ENCODE data around the gene TBRG4.

TBRG4 gene

GRCh38 chr7:45133877-45134276 is 22.4 kb upstream of the TBRG4 start:
- Histone ChIP-seq H4K8ac (ENCODE audit: low read length) (no peak overlapping the region), H3K23ac (ENCODE audit: low read length in 2 of 2) (no peak overlapping the region), H3K36me3 (ENCODE audit: control insufficient read depth in 1 of 2, insufficient read depth in 2 of 2, low read depth in 1 of 2, low read length in 2 of 2) (no peaks in the 10 kb centered on the region), H3K14ac (ENCODE audit: low read length in 2 of 2) (no peak overlapping the region), H2BK120ac (ENCODE audit: low read depth, low read length) (no peak overlapping the region), H3K27ac (ENCODE audit: low read length, poor library complexity, severe bottlenecking) (no peak overlapping the region), H2BK5ac (ENCODE audit: low read depth, low read length, poor library complexity, severe bottlenecking) (no peak overlapping the region), H4K91ac (ENCODE audit: low read length) (no peak overlapping the region), H3K27me3 (ENCODE audit: control insufficient read depth in 1 of 2, insufficient read depth in 1 of 2, low read length in 2 of 2) (peaks cover 23 to 48% of the 10 kb centered on the region in 2 experiments), H3K9me3 (ENCODE audit: control insufficient read depth, low read length) (no peaks in the 10 kb centered on the region), H2AFZ (ENCODE audit: low read depth, low read length) (no peak overlapping the region), H3K18ac (ENCODE audit: low read depth in 1 of 2, low read length in 2 of 2) (no peak overlapping the region), H3K4me2 (ENCODE audit: low read length, poor library complexity, severe bottlenecking) (no peak overlapping the region), H2AK5ac (ENCODE audit: low read length, severe bottlenecking) (no peak overlapping the region), H3K4me1 (ENCODE audit: control insufficient read depth, insufficient read depth, low read depth, low read length) (no peaks in the 10 kb centered on the region), H3K9ac (ENCODE audit: low read length) (no peak overlapping the region), H3K4ac (ENCODE audit: low read depth in 1 of 2, low read length in 2 of 2) (no peak overlapping the region), H3K79me1 (replicated peaks; ENCODE audit: low read length, poor library complexity, severe bottlenecking) (no peaks in the 10 kb centered on the region), H3K4me3 (ENCODE audit: insufficient read depth in 1 of 2, low read depth in 1 of 2, low read length in 2 of 2) (no peak overlapping the region), H2BK15ac (ENCODE audit: low read depth, poor library complexity, severe bottlenecking) (no peak overlapping the region), H2BK12ac (ENCODE audit: low read length in 2 of 2) (no peak overlapping the region)
- no peak for DNase-seq
- 88% methylated on average over 7 of the region's 7 CpGs for WGBS

GRCh38 chr7:45133352-45133751 is 21.9 kb upstream of the TBRG4 start:
- DNase-seq, result no peak
- Histone ChIP-seq H3K9ac (ENCODE audit: low read length) (no peak overlapping the region), H2BK5ac (ENCODE audit: low read depth, low read length, poor library complexity, severe bottlenecking) (no peak overlapping the region), H3K36me3 (ENCODE audit: control insufficient read depth in 1 of 2, insufficient read depth in 2 of 2, low read depth in 1 of 2, low read length in 2 of 2) (no peaks in the 10 kb centered on the region), H3K4ac (ENCODE audit: low read depth in 1 of 2, low read length in 2 of 2) (no peak overlapping the region), H3K79me1 (replicated peaks; ENCODE audit: low read length, poor library complexity, severe bottlenecking) (no peaks in the 10 kb centered on the region), H3K14ac (ENCODE audit: low read length in 2 of 2) (no peak overlapping the region), H2BK15ac (ENCODE audit: low read depth, poor library complexity, severe bottlenecking) (no peak overlapping the region), H4K8ac (ENCODE audit: low read length) (no peak overlapping the region), H3K4me1 (ENCODE audit: control insufficient read depth, insufficient read depth, low read depth, low read length) (no peaks in the 10 kb centered on the region), H3K4me3 (ENCODE audit: insufficient read depth in 1 of 2, low read depth in 1 of 2, low read length in 2 of 2) (no peak overlapping the region), H2AFZ (ENCODE audit: low read depth, low read length) (no peak overlapping the region), H4K91ac (ENCODE audit: low read length) (no peak overlapping the region), H3K27ac (ENCODE audit: low read length, poor library complexity, severe bottlenecking) (no peak overlapping the region), H2BK120ac (ENCODE audit: low read depth, low read length) (no peak overlapping the region), H3K23ac (ENCODE audit: low read length in 2 of 2) (no peak overlapping the region), H3K4me2 (ENCODE audit: low read length, poor library complexity, severe bottlenecking) (no peak overlapping the region), H3K27me3 (ENCODE audit: control insufficient read depth in 1 of 2, insufficient read depth in 1 of 2, low read length in 2 of 2) (peaks cover 22 to 43% of the 10 kb centered on the region in 2 experiments), H3K9me3 (ENCODE audit: control insufficient read depth, low read length) (no peaks in the 10 kb centered on the region), H2BK12ac (ENCODE audit: low read length in 2 of 2) (no peak overlapping the region), H2AK5ac (ENCODE audit: low read length, severe bottlenecking) (no peak overlapping the region), H3K18ac (ENCODE audit: low read depth in 1 of 2, low read length in 2 of 2) (no peak overlapping the region)
- WGBS, result 88% methylated on average over 4 of the region's 4 CpGs

- H4K8ac ChIP-seq (ENCODE audit: low read length), result no peak overlapping the region
These were observed 21.3 kb upstream of the TBRG4 start for GRCh38 chr7:45132708-45133320.

GRCh38 chr7:45131891-45132290 is 20.4 kb upstream of the TBRG4 start:
- Histone ChIP-seq H3K4ac (ENCODE audit: low read depth in 1 of 2, low read length in 2 of 2) (no peak overlapping the region), H3K27ac (ENCODE audit: low read length, poor library complexity, severe bottlenecking) (no peak overlapping the region), H3K14ac (ENCODE audit: low read length in 2 of 2) (no peak overlapping the region), H2BK12ac (ENCODE audit: low read length in 2 of 2) (no peak overlapping the region), H3K27me3 (ENCODE audit: control insufficient read depth in 1 of 2, insufficient read depth in 1 of 2, low read length in 2 of 2) (peaks cover 16 to 34% of the 10 kb centered on the region in 2 experiments), H3K36me3 (ENCODE audit: control insufficient read depth in 1 of 2, insufficient read depth in 2 of 2, low read depth in 1 of 2, low read length in 2 of 2) (no peaks in the 10 kb centered on the region), H3K18ac (ENCODE audit: low read depth in 1 of 2, low read length in 2 of 2) (no peak overlapping the region), H4K8ac (ENCODE audit: low read length) (no peak overlapping the region), H2AFZ (ENCODE audit: low read depth, low read length) (no peak overlapping the region), H2BK15ac (ENCODE audit: low read depth, poor library complexity, severe bottlenecking) (no peak overlapping the region), H3K23ac (ENCODE audit: low read length in 2 of 2) (no peak overlapping the region), H3K4me1 (ENCODE audit: control insufficient read depth, insufficient read depth, low read depth, low read length) (no peaks in the 10 kb centered on the region), H4K91ac (ENCODE audit: low read length) (no peak overlapping the region), H3K4me2 (ENCODE audit: low read length, poor library complexity, severe bottlenecking) (no peak overlapping the region), H3K9me3 (ENCODE audit: control insufficient read depth, low read length) (no peaks in the 10 kb centered on the region), H2BK5ac (ENCODE audit: low read depth, low read length, poor library complexity, severe bottlenecking) (no peak overlapping the region), H3K79me1 (replicated peaks; ENCODE audit: low read length, poor library complexity, severe bottlenecking) (no peaks in the 10 kb centered on the region), H3K4me3 (ENCODE audit: insufficient read depth in 1 of 2, low read depth in 1 of 2, low read length in 2 of 2) (no peak overlapping the region), H2BK120ac (ENCODE audit: low read depth, low read length) (no peak overlapping the region), H2AK5ac (ENCODE audit: low read length, severe bottlenecking) (no peak overlapping the region), H3K9ac (ENCODE audit: low read length) (no peak overlapping the region)
- 83% methylated on average over 4 of the region's 4 CpGs for WGBS
- no peak for DNase-seq

More at GRCh38 chr7:45132708-45133320, 21.3 kb upstream of the TBRG4 start:
- Histone ChIP-seq H3K23ac (ENCODE audit: low read length in 2 of 2) (no peak overlapping the region), H3K14ac (ENCODE audit: low read length in 2 of 2) (no peak overlapping the region), H3K79me1 (replicated peaks; ENCODE audit: low read length, poor library complexity, severe bottlenecking) (no peaks in the 10 kb centered on the region), H2AK5ac (ENCODE audit: low read length, severe bottlenecking) (no peak overlapping the region), H2BK120ac (ENCODE audit: low read depth, low read length) (no peak overlapping the region), H3K9me3 (ENCODE audit: control insufficient read depth, low read length) (no peaks in the 10 kb centered on the region), H2BK15ac (ENCODE audit: low read depth, poor library complexity, severe bottlenecking) (no peak overlapping the region), H3K27ac (ENCODE audit: low read length, poor library complexity, severe bottlenecking) (no peak overlapping the region), H4K91ac (ENCODE audit: low read length) (no peak overlapping the region), H3K18ac (ENCODE audit: low read depth in 1 of 2, low read length in 2 of 2) (no peak overlapping the region), H2AFZ (ENCODE audit: low read depth, low read length) (no peak overlapping the region), H3K4me2 (ENCODE audit: low read length, poor library complexity, severe bottlenecking) (no peak overlapping the region), H3K36me3 (ENCODE audit: control insufficient read depth in 1 of 2, insufficient read depth in 2 of 2, low read depth in 1 of 2, low read length in 2 of 2) (no peaks in the 10 kb centered on the region), H3K4me1 (ENCODE audit: control insufficient read depth, insufficient read depth, low read depth, low read length) (no peaks in the 10 kb centered on the region), H2BK12ac (ENCODE audit: low read length in 2 of 2) (no peak overlapping the region), H3K4me3 (ENCODE audit: insufficient read depth in 1 of 2, low read depth in 1 of 2, low read length in 2 of 2) (no peak overlapping the region), H3K4ac (ENCODE audit: low read depth in 1 of 2, low read length in 2 of 2) (no peak overlapping the region), H3K27me3 (ENCODE audit: control insufficient read depth in 1 of 2, insufficient read depth in 1 of 2, low read length in 2 of 2) (peaks cover 21 to 40% of the 10 kb centered on the region in 2 experiments), H2BK5ac (ENCODE audit: low read depth, low read length, poor library complexity, severe bottlenecking) (no peak overlapping the region), H3K9ac (ENCODE audit: low read length) (no peak overlapping the region)
- 91% methylated on average over 8 of the region's 8 CpGs for WGBS
- DNase-seq, result no peak
